Measurements from ENCODE around the gene ATP5MC2. TPM values are rescaled to one million over a fixed set of nuclear protein-coding genes. Genes with fewer than 3 reads are reported as not detected.

Gene ATP5MC2
- total RNA-seq, 1 experiment from 2014 or later = 322 TPM

DNA sequence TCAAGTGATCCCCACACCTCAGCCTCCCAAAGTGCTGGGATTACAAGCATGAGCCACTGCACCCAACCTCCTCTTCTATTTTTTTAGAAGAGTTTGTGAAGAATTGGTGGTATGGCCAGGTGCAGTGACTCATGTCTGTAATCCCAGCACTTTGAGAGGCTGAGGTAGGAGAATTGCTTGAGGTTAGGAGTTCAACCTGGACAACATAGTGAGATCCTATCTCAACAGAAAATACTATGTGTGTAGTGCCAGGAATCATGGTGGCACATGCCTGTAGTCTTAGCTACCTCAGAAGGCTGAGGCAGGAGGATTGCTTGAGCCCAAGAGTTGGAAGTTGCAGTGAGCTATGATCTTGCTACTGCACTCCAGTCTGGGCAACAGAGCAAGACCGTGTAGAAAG lies 44.2 kb downstream of the ATP5MC2 start:
- intact Hi-C loops (cut with micrococcal nuclease) = no loop called here
- BruUV-seq (replicated peaks) = no TSS peak
- CTCF ChIA-PET = no interaction called here

GRCh38 chr12:53627919-53628318 lies 48.0 kb downstream of the ATP5MC2 start:
- CTCF ChIA-PET = no interaction called here
- H2AFZ ChIP-seq (ENCODE audit: low read length) = no peak overlapping the region
- no peaks in the 10 kb centered on the region for H3K27me3 ChIP-seq (ENCODE audit: low read length)
- intact Hi-C loops (cut with micrococcal nuclease) = loop anchor here (5.0 kb wide), 1 partner anchor 66 kb away; no protein-coding TSS in a partner anchor
- POLR2A ChIA-PET (ENCODE audit: unreplicated experiment) = no interaction called here
- DNase-seq (no peak), ATAC-seq (no peak)
- TF ChIP-seq EZH2phosphoT487 (IDR thresholded peaks at IDR 0.05; ENCODE audit: borderline replicate concordance, low read length) (no peak), EZH2 (IDR thresholded peaks at IDR 0.05; ENCODE audit: low read length, unreplicated experiment) (no peak)
- TF ChIP-seq, protein P1, sequence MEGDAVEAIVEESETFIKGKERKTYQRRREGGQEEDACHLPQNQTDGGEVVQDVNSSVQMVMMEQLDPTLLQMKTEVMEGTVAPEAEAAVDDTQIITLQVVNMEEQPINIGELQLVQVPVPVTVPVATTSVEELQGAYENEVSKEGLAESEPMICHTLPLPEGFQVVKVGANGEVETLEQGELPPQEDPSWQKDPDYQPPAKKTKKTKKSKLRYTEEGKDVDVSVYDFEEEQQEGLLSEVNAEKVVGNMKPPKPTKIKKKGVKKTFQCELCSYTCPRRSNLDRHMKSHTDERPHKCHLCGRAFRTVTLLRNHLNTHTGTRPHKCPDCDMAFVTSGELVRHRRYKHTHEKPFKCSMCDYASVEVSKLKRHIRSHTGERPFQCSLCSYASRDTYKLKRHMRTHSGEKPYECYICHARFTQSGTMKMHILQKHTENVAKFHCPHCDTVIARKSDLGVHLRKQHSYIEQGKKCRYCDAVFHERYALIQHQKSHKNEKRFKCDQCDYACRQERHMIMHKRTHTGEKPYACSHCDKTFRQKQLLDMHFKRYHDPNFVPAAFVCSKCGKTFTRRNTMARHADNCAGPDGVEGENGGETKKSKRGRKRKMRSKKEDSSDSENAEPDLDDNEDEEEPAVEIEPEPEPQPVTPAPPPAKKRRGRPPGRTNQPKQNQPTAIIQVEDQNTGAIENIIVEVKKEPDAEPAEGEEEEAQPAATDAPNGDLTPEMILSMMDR (conservative IDR thresholded peaks at IDR 0.05; ENCODE audit: low read depth, low read length) = no peak
- no peaks in the 10 kb centered on the region for H3F3A ChIP-seq (ENCODE audit: low read length, unreplicated experiment)
- H3K4me1 ChIP-seq (ENCODE audit: insufficient read depth, low read length) = peaks cover 21% of the 10 kb centered on the region
- H4K20me1 ChIP-seq (ENCODE audit: low read length) = no peaks in the 10 kb centered on the region
- no peak overlapping the region for H3K4me2 ChIP-seq (ENCODE audit: low read length)
- H3K9me3 ChIP-seq (ENCODE audit: low read length) = no peaks in the 10 kb centered on the region
- no peak overlapping the region for H3K27ac ChIP-seq (ENCODE audit: low read length)
- H3K9me2 ChIP-seq (replicated peaks; ENCODE audit: low read length) = no peaks in the 10 kb centered on the region
- H3K79me2 ChIP-seq (ENCODE audit: low read length) = peaks cover 29% of the 10 kb centered on the region
- no peak overlapping the region for H3K9ac ChIP-seq (ENCODE audit: low read length)
- no TSS peak for BruUV-seq (replicated peaks)
- H3K36me3 ChIP-seq (ENCODE audit: low read depth, low read length) = no peaks in the 10 kb centered on the region
- no peak overlapping the region for H3K4me3 ChIP-seq (ENCODE audit: low read length)

More for the DNA sequence above, 44.2 kb downstream of the ATP5MC2 start:
- Histone ChIP-seq H3K27me3 (ENCODE audit: low read length) (no peaks in the 10 kb centered on the region), H4K20me1 (ENCODE audit: low read length) (no peaks in the 10 kb centered on the region), H3K4me2 (ENCODE audit: low read length) (no peak overlapping the region), H3K4me1 (ENCODE audit: insufficient read depth, low read length) (peaks cover 2% of the 10 kb centered on the region; the same call in 1 of the 2 replicates), H3K9me3 (ENCODE audit: low read length) (no peaks in the 10 kb centered on the region), H3K9ac (ENCODE audit: low read length) (no peak overlapping the region), H3K9me2 (replicated peaks; ENCODE audit: low read length) (no peaks in the 10 kb centered on the region), H3K4me3 (ENCODE audit: low read length) (no peak overlapping the region), H2AFZ (ENCODE audit: low read length) (no peak overlapping the region), H3F3A (ENCODE audit: low read length, unreplicated experiment) (no peaks in the 10 kb centered on the region), H3K36me3 (ENCODE audit: low read depth, low read length) (no peaks in the 10 kb centered on the region), H3K79me2 (ENCODE audit: low read length) (no peaks in the 10 kb centered on the region), H3K27ac (ENCODE audit: low read length) (no peak overlapping the region)
- TF ChIP-seq, protein P1 (conservative IDR thresholded peaks at IDR 0.05; ENCODE audit: low read depth, low read length) = no peak
- no peak for TF ChIP-seq EZH2 (IDR thresholded peaks at IDR 0.05; ENCODE audit: low read length, unreplicated experiment)
- no peak for TF ChIP-seq EZH2phosphoT487 (IDR thresholded peaks at IDR 0.05; ENCODE audit: borderline replicate concordance, low read length)
- DNase-seq (no peak), ATAC-seq (no peak)
- POLR2A ChIA-PET (ENCODE audit: unreplicated experiment) = no interaction called here

GRCh38 chr12:53626702-53627169 lies 49.1 kb downstream of the ATP5MC2 start:
- DNase-seq = no peak
- Histone ChIP-seq H3F3A (ENCODE audit: low read length, unreplicated experiment) (no peaks in the 10 kb centered on the region), H3K4me3 (ENCODE audit: low read length) (peak overlapping the region; percentile 72), H3K9me3 (ENCODE audit: low read length) (no peaks in the 10 kb centered on the region), H3K9me2 (replicated peaks; ENCODE audit: low read length) (no peaks in the 10 kb centered on the region), H3K36me3 (ENCODE audit: low read depth, low read length) (no peaks in the 10 kb centered on the region), H4K20me1 (ENCODE audit: low read length) (no peaks in the 10 kb centered on the region), H3K4me2 (ENCODE audit: low read length) (peak overlapping the region; percentile 84), H3K9ac (ENCODE audit: low read length) (peak overlapping the region; percentile 95), H3K27ac (ENCODE audit: low read length) (no peak overlapping the region), H3K4me1 (ENCODE audit: insufficient read depth, low read length) (peaks cover 21% of the 10 kb centered on the region), H3K79me2 (ENCODE audit: low read length) (peaks cover 39% of the 10 kb centered on the region), H2AFZ (ENCODE audit: low read length) (peak overlapping the region; percentile 89), H3K27me3 (ENCODE audit: low read length) (no peaks in the 10 kb centered on the region)
- CTCF ChIA-PET = no interaction called here
- TSS peak; percentile 68 for BruUV-seq (replicated peaks)
- no peak for ATAC-seq
- no peak for TF ChIP-seq EZH2 (IDR thresholded peaks at IDR 0.05; ENCODE audit: low read length, unreplicated experiment)
- TF ChIP-seq, protein P1 (conservative IDR thresholded peaks at IDR 0.05; ENCODE audit: low read depth, low read length) = no peak
- TF ChIP-seq EZH2phosphoT487 (IDR thresholded peaks at IDR 0.05; ENCODE audit: borderline replicate concordance, low read length) = no peak
- POLR2A ChIA-PET (ENCODE audit: unreplicated experiment) = no interaction called here
- intact Hi-C loops (cut with micrococcal nuclease) = loop anchor here (1.0 to 5.0 kb wide), 3 partner anchors 33 to 64 kb away; partner anchors contain the start of gene ATP5MC2
